HepG2 (cell line): ENCODE data around the gene ACE. TPM values are rescaled to one million over a fixed set of nuclear protein-coding genes. Genes with fewer than 3 reads are reported as not detected.

ENCODE experiments used
- ATF7-NPFF ChIP-seq: sonication (generic); formaldehyde crosslinking; IDR thresholded peaks from 2 replicates; pipeline ENCODE4 v1.8.1; 2023; ENCODE audit warnings: mild to moderate bottlenecking, low read depth, missing genetic modification reagents, moderate library complexity
- BHLHE40 ChIP-seq: IDR thresholded peaks from 2 replicates; pipeline ENCODE4 v1.6.1; 2011; ENCODE audit warnings: low read length, improper control_type of control experiment
- CC2D1A ChIP-seq: sonication (generic); formaldehyde crosslinking; IDR thresholded peaks from 2 replicates; pipeline ENCODE4 v1.8.1; 2023; ENCODE audit warnings: mild to moderate bottlenecking, missing genetic modification reagents
- DMAP1 ChIP-seq: IDR thresholded peaks from 2 replicates; pipeline ENCODE4 v1.6.1; 2016
- FIP1L1 ChIP-seq: fragments of 200-400 bp; formaldehyde crosslinking; IDR thresholded peaks from 2 replicates; pipeline ENCODE4 v1.6.1; 2018; ENCODE audit warnings: low read depth, mild to moderate bottlenecking, low read length, moderate library complexity, borderline replicate concordance; ENCODE audit not compliant: insufficient read depth
- HDAC6 ChIP-seq: fragments of 200-600 bp; sonication (generic); IDR thresholded peaks from 2 replicates; pipeline ENCODE4 v1.7.0; 2017; ENCODE audit warnings: mild to moderate bottlenecking, antibody characterized with exemption, low read length, low read depth
- KDM6A ChIP-seq: IDR thresholded peaks from 2 replicates; pipeline ENCODE4 v1.6.1; 2016; ENCODE audit warnings: low read depth
- LCORL ChIP-seq, 2 experiments: fragments of 450-650 bp in 1 of 2; sonication (generic) in 1 of 2; formaldehyde crosslinking in 1 of 2; IDR thresholded peaks; 2 replicates each; pipeline versions ENCODE4 v1.5.0 to v1.6.1; 2017 to 2020; ENCODE audit warnings: antibody characterized with exemption in 1 of 2, missing genetic modification reagents in 1 of 2
- MIER3 ChIP-seq: IDR thresholded peaks from 2 replicates; pipeline ENCODE4 v1.6.1; 2016; ENCODE audit warnings: missing compliant biosample characterization, borderline replicate concordance
- NR2F1 ChIP-seq, 2 experiments: fragments of 450-650 bp in 1 of 2; formaldehyde crosslinking in 1 of 2; IDR thresholded peaks; 2 replicates each; pipeline versions ENCODE4 v1.5.0 to v1.6.1; 2016 to 2020; ENCODE audit warnings: mild to moderate bottlenecking in 1 of 2, missing compliant biosample characterization in 1 of 2, missing genetic modification reagents in 1 of 2, moderate library complexity in 1 of 2
- RFX1 ChIP-seq: fragments of 450-650 bp; IDR thresholded peaks from 2 replicates; pipeline ENCODE4 v1.6.1; 2017
- ZNF10 ChIP-seq: sonication (generic); formaldehyde crosslinking; IDR thresholded peaks from 2 replicates; pipeline ENCODE4 v1.4.0; 2020; ENCODE audit warnings: mild to moderate bottlenecking, low read depth, missing genetic modification reagents, borderline replicate concordance
- ZNF296 ChIP-seq: sonication (generic); formaldehyde crosslinking; conservative IDR thresholded peaks from 2 replicates; pipeline ENCODE4 v1.5.0; 2020; ENCODE audit warnings: mild to moderate bottlenecking, missing genetic modification reagents
- ZNF33B ChIP-seq: sonication (generic); formaldehyde crosslinking; IDR thresholded peaks from 2 replicates; pipeline ENCODE4 v1.5.1; 2020; ENCODE audit warnings: mild to moderate bottlenecking, missing genetic modification reagents
- ZNF432 ChIP-seq: sonication (generic); formaldehyde crosslinking; IDR thresholded peaks from 2 replicates; pipeline ENCODE4 v1.5.0; 2020; ENCODE audit warnings: missing genetic modification reagents, mild to moderate bottlenecking, borderline replicate concordance
- ZNF503 ChIP-seq: sonication (generic); formaldehyde crosslinking; IDR thresholded peaks from 2 replicates; pipeline ENCODE4 v1.4.0; 2020; ENCODE audit warnings: missing genetic modification reagents
- ZNF605 ChIP-seq: sonication (generic); formaldehyde crosslinking; IDR thresholded peaks from 2 replicates; pipeline ENCODE4 v1.8.0; 2022; ENCODE audit warnings: mild to moderate bottlenecking, missing genetic modification reagents
- ZNF672 ChIP-seq: sonication (generic); formaldehyde crosslinking; IDR thresholded peaks from 2 replicates; pipeline ENCODE4 v1.8.1; 2022; ENCODE audit warnings: missing genetic modification reagents
- ZNF724P ChIP-seq: sonication (generic); formaldehyde crosslinking; IDR thresholded peaks from 2 replicates; pipeline ENCODE4 v1.8.0; 2022; ENCODE audit warnings: missing genetic modification reagents, borderline replicate concordance
- ZNF781 ChIP-seq: sonication (generic); formaldehyde crosslinking; IDR thresholded peaks from 2 replicates; pipeline ENCODE4 v1.5.1; 2020; ENCODE audit warnings: borderline replicate concordance, mild to moderate bottlenecking, missing genetic modification reagents; ENCODE audit errors: not compliant biosample characterization
- polyA plus RNA-seq, 8 experiments: library from polyadenylated mRNA; depleted of rRNA in 3 of 8; stranded (reverse) in 7 of 8; unstranded in 1 of 8; fragments of >200 nt; fragmentation: Illumina TruSeq in 4 of 8; extraction: Trizol in 4 of 8; gene quantifications; 2 replicates each; pipeline versions ENCODE4 v1.2.1 to v1.2.3, GENCODE V29; 2011 to 2016; ENCODE audit warnings: low read depth in 4 of 8, missing spikeins in 1 of 8, mixed read lengths in 1 of 8; ENCODE audit not compliant: insufficient read depth in 1 of 8
- total RNA-seq, 5 experiments: library from RNA; depleted of rRNA; stranded (reverse); fragments of >200 nt; fragmentation: Illumina TruSeq; extraction: Trizol; gene quantifications; 2 replicates each; pipeline ENCODE4 v1.2.3, GENCODE V29; 2016; ENCODE audit warnings: low read depth in 1 of 5
- TF ChIP-seq, protein P1 (sequence below): IDR thresholded peaks from 2 replicates; pipeline ENCODE4 v1.6.1; 2018; ENCODE audit warnings: missing genetic modification reagents
- TF ChIP-seq, protein P2 (sequence below): sonication (generic); IDR thresholded peaks from 2 replicates; pipeline ENCODE4 v1.6.1; 2016; ENCODE audit warnings: low read depth, borderline replicate concordance
- TF ChIP-seq, protein P3 (sequence below), 2 experiments: sonication (generic) in 1 of 2; formaldehyde crosslinking in 1 of 2; IDR thresholded peaks; 2 replicates each; pipeline versions ENCODE4 v1.4.0 to v1.6.1; 2018 to 2020; ENCODE audit warnings: missing genetic modification reagents in 2 of 2, borderline replicate concordance in 1 of 2, low read depth in 1 of 2, mild to moderate bottlenecking in 1 of 2, missing biosample characterization in 1 of 2

The ACE gene
- total and polyA plus RNA-seq, 2 of the 13 experiments (the other 11 are each of a cell fraction or from before 2014, with no cell fraction given), result 0.08 to 0.13 TPM

GRCh38 chr17:63431939-63432804 lies 44.7 kb upstream of the ACE start (continued):
- TF ChIP-seq, protein P1, sequence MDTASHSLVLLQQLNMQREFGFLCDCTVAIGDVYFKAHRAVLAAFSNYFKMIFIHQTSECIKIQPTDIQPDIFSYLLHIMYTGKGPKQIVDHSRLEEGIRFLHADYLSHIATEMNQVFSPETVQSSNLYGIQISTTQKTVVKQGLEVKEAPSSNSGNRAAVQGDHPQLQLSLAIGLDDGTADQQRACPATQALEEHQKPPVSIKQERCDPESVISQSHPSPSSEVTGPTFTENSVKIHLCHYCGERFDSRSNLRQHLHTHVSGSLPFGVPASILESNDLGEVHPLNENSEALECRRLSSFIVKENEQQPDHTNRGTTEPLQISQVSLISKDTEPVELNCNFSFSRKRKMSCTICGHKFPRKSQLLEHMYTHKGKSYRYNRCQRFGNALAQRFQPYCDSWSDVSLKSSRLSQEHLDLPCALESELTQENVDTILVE (CRISPR knock-in tag), result no peak
- TF ChIP-seq HDAC6 (no peak), NR2F1 (CRISPR knock-in tag; IDR thresholded peaks at IDR 0.05) (no peak), ZNF781 (CRISPR knock-in tag) (no peak), ZNF10 (no peak), BHLHE40 (0 out of 2 replicates have a peak, but pooled peaks have one; percentile 7), CC2D1A (CRISPR knock-in tag) (no peak), ZNF33B (CRISPR knock-in tag) (peak; percentile 69; the same call in 1 of the 2 replicates), ZNF503 (CRISPR knock-in tag) (no peak), DMAP1 (CRISPR knock-in tag) (no peak; the same call in 1 of the 2 replicates), ZNF605 (CRISPR knock-in tag) (no peak; the same call in 1 of the 2 replicates), ZNF672 (CRISPR knock-in tag) (no peak), ATF7-NPFF (0 out of 2 replicates have a peak, but pooled peaks have one; percentile 40), KDM6A (CRISPR knock-in tag) (peak; percentile 53; the same call in 1 of the 2 replicates), MIER3 (CRISPR knock-in tag) (peak; percentile 54; the same call in 1 of the 2 replicates), LCORL (IDR thresholded peaks at IDR 0.05) (no peak), LCORL (CRISPR knock-in tag; IDR thresholded peaks at IDR 0.05) (peak; percentile 33; the same call in 1 of the 2 replicates), RFX1 (no peak), ZNF724P (CRISPR knock-in tag) (0 out of 2 replicates have a peak, but pooled peaks have one; percentile 57), ZNF296 (CRISPR knock-in tag) (no peak), ZNF432 (CRISPR knock-in tag) (no peak), FIP1L1 (no peak)
- TF ChIP-seq, protein P2, sequence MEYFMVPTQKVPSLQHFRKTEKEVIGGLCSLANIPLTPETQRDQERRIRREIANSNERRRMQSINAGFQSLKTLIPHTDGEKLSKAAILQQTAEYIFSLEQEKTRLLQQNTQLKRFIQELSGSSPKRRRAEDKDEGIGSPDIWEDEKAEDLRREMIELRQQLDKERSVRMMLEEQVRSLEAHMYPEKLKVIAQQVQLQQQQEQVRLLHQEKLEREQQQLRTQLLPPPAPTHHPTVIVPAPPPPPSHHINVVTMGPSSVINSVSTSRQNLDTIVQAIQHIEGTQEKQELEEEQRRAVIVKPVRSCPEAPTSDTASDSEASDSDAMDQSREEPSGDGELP, result peak; percentile 94
- TF ChIP-seq, protein P3, sequence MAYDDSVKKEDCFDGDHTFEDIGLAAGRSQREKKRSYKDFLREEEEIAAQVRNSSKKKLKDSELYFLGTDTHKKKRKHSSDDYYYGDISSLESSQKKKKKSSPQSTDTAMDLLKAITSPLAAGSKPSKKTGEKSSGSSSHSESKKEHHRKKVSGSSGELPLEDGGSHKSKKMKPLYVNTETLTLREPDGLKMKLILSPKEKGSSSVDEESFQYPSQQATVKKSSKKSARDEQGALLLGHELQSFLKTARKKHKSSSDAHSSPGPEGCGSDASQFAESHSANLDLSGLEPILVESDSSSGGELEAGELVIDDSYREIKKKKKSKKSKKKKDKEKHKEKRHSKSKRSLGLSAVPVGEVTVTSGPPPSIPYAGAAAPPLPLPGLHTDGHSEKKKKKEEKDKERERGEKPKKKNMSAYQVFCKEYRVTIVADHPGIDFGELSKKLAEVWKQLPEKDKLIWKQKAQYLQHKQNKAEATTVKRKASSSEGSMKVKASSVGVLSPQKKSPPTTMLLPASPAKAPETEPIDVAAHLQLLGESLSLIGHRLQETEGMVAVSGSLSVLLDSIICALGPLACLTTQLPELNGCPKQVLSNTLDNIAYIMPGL (CRISPR knock-in tag; IDR thresholded peaks at IDR 0.05; ENCODE audit: borderline replicate concordance in 1 of 2, low read depth in 1 of 2), result peak in 1 of 2 experiments; percentile 29; a peak in 1 of 4 replicates
